Left lung (tissue), 10 donors: ENCODE results near the gene INAVA. TPM values are rescaled to one million over a fixed set of nuclear protein-coding genes. Genes with fewer than 3 reads are reported as not detected.

Experiments used
- ATAC-seq: fragments of 200-7000 bp; cut with Tn5 transposase; one replicate; pipeline ENCODE4 v1.9.1; 2020; ENCODE audit warnings: moderate library complexity
- DNase-seq, 4 donors: peaks; one replicate each; pipeline ENCODE4 v3.0.0-alpha.2; 2013 to 2020
- H3K27ac ChIP-seq, 2 donors: fragments of 200-600 bp; sonication (generic) in 1 of 2; one replicate each; pipeline versions ENCODE4 v1.5.0 to v1.8.0; 2020 to 2021
- H3K27me3 ChIP-seq, 2 donors: fragments of 200-600 bp; sonication (generic) in 1 of 2; one replicate each; pipeline versions ENCODE4 v1.5.0 to v1.8.0; 2020 to 2021
- H3K36me3 ChIP-seq, 2 donors: fragments of 200-600 bp; sonication (generic) in 1 of 2; one replicate each; pipeline versions ENCODE4 v1.5.0 to v1.8.0; 2020 to 2021
- H3K4me1 ChIP-seq, 2 donors: fragments of 200-600 bp; one replicate each; pipeline ENCODE4 v1.8.0; 2021
- H3K4me3 ChIP-seq, 2 donors: fragments of 200-600 bp; sonication (generic) in 1 of 2; one replicate each; pipeline versions ENCODE4 v1.5.0 to v1.8.0; 2020 to 2021; ENCODE audit warnings: mild to moderate bottlenecking in 1 of 2
- H3K9me3 ChIP-seq, 2 donors: fragments of 200-600 bp; sonication (generic) in 1 of 2; one replicate each; pipeline versions ENCODE4 v1.5.0 to v1.8.0; 2020 to 2021
- CTCF ChIP-seq, 2 donors: fragments of 200-600 bp; sonication (generic) in 1 of 2; IDR thresholded peaks; one replicate each; pipeline versions ENCODE4 v1.5.0 to v1.8.0; 2021; ENCODE audit warnings: antibody characterized with exemption in 2 of 2
- intact Hi-C, 2 donors: fragments of 100-400 bp; cut with DNase I; formaldehyde crosslinking; loops; one replicate each; pipeline versions ENCODE4 v1.11.2 to v1.14.2; 2022
- polyA plus RNA-seq, 6 donors: library from polyadenylated mRNA; unstranded; fragments of 120-200 nt; gene quantifications; one replicate each; pipeline ENCODE4 v1.2.1, GENCODE V29; 2013; ENCODE audit not compliant: insufficient read length in 6 of 6
- total RNA-seq, 2 donors: library from RNA; stranded (reverse); fragmentation: NEBNext Ultra II Directional; extraction: Animal tissue kit (Norgen Biotek cat#: 25700); gene quantifications; one replicate each; pipeline ENCODE4 v1.2.1, GENCODE V29; 2021
- donor health status: DM: no; HTN: yes; CAD: no.
- donor health status: DM: no; HTN: no; CAD: no.

The INAVA gene
- total and polyA plus RNA-seq, 8 donors, result 5.5 to 25.5 (median 23.1) TPM

GRCh38 chr1:200912737-200913407, 18.2 kb downstream of the INAVA start:
- no peaks in the 10 kb centered on the region for H3K4me1 ChIP-seq
- no peak for ATAC-seq
- H3K4me3 ChIP-seq, result no peak overlapping the region
- intact Hi-C loops, result no loop called here
- no peak overlapping the region for H3K27ac ChIP-seq
- TF ChIP-seq CTCF (IDR thresholded peaks at IDR 0.05), result no peak
- H3K36me3 ChIP-seq, result peaks cover 0 to 3% of the 10 kb centered on the region in 2 donors
- H3K27me3 ChIP-seq, result peaks cover 0 to 7% of the 10 kb centered on the region in 2 donors
- no peak for DNase-seq
- no peaks in the 10 kb centered on the region for H3K9me3 ChIP-seq

GRCh38 chr1:200916152-200916551, 21.5 kb downstream of the INAVA start:
- Histone ChIP-seq H3K9me3 (no peaks in the 10 kb centered on the region), H3K27ac (no peak overlapping the region), H3K4me3 (no peak overlapping the region), H3K4me1 (no peaks in the 10 kb centered on the region), H3K27me3 (peaks cover 0 to 7% of the 10 kb centered on the region in 2 donors), H3K36me3 (no peaks in the 10 kb centered on the region)
- intact Hi-C loops, result no loop called here
- TF ChIP-seq CTCF (IDR thresholded peaks at IDR 0.05), result no peak
- ATAC-seq (no peak), DNase-seq (no peak)

- H3K4me1 ChIP-seq, result no peaks in the 10 kb centered on the region
- no peak for DNase-seq
- no peak for ATAC-seq
- TF ChIP-seq CTCF (IDR thresholded peaks at IDR 0.05), result no peak
- no peaks in the 10 kb centered on the region for H3K9me3 ChIP-seq
- H3K36me3 ChIP-seq, result no peaks in the 10 kb centered on the region
- H3K4me3 ChIP-seq, result no peak overlapping the region
- intact Hi-C loops, result no loop called here
- H3K27me3 ChIP-seq, result peaks cover 0 to 7% of the 10 kb centered on the region in 2 donors
- no peak overlapping the region for H3K27ac ChIP-seq
These were observed 22.0 kb downstream of the INAVA start for GRCh38 chr1:200916681-200917080.

GRCh38 chr1:200917291-200917817, 22.7 kb downstream of the INAVA start:
- intact Hi-C loops, result no loop called here
- peaks cover 0 to 7% of the 10 kb centered on the region in 2 donors for H3K27me3 ChIP-seq
- no peaks in the 10 kb centered on the region for H3K4me1 ChIP-seq
- no peak overlapping the region for H3K4me3 ChIP-seq
- no peaks in the 10 kb centered on the region for H3K36me3 ChIP-seq
- H3K27ac ChIP-seq, result no peak overlapping the region
- no peaks in the 10 kb centered on the region for H3K9me3 ChIP-seq
- no peak for TF ChIP-seq CTCF (IDR thresholded peaks at IDR 0.05)
- ATAC-seq, result no peak
- DNase-seq, result no peak

- H3K27ac ChIP-seq, result no peak overlapping the region
- peaks cover 0 to 7% of the 10 kb centered on the region in 2 donors for H3K27me3 ChIP-seq
- H3K36me3 ChIP-seq, result no peaks in the 10 kb centered on the region
- intact Hi-C loops, result no loop called here
- H3K9me3 ChIP-seq, result no peaks in the 10 kb centered on the region
- ATAC-seq (no peak), DNase-seq (no peak)
- no peaks in the 10 kb centered on the region for H3K4me1 ChIP-seq
- H3K4me3 ChIP-seq, result no peak overlapping the region
- TF ChIP-seq CTCF (IDR thresholded peaks at IDR 0.05), result no peak
These were observed 23.3 kb downstream of the INAVA start for GRCh38 chr1:200918006-200918405.
